HepG2 (cell line): ENCODE measurements around the gene GPSM1. TPM values are rescaled to one million over a fixed set of nuclear protein-coding genes. Genes with fewer than 3 reads are reported as not detected.

Experiments
- GABPA ChIP-seq, 2 experiments: IDR thresholded peaks; 2 replicates each; pipeline ENCODE4 v1.6.1; 2011 to 2016; ENCODE audit warnings: low read depth in 2 of 2, low read length in 1 of 2, missing biosample characterization in 1 of 2, missing genetic modification characterization in 1 of 2
- SIN3A ChIP-seq: IDR thresholded peaks from 2 replicates; pipeline ENCODE4 v1.6.1; 2011; ENCODE audit warnings: low read depth, mild to moderate bottlenecking, control low read depth, low read length, borderline replicate concordance
- ZBTB37 ChIP-seq: sonication (generic); formaldehyde crosslinking; IDR thresholded peaks from 2 replicates; pipeline ENCODE4 v1.4.0; 2020; ENCODE audit warnings: mild to moderate bottlenecking, missing genetic modification reagents
- ZMYM4 ChIP-seq: sonication (generic); formaldehyde crosslinking; IDR thresholded peaks from 2 replicates; pipeline ENCODE4 v1.8.1; 2023; ENCODE audit warnings: mild to moderate bottlenecking, missing genetic modification reagents
- ZNF335 ChIP-seq: sonication (generic); formaldehyde crosslinking; IDR thresholded peaks from 2 replicates; pipeline ENCODE4 v1.4.0; 2020; ENCODE audit warnings: missing genetic modification reagents
- ZNF605 ChIP-seq: sonication (generic); formaldehyde crosslinking; IDR thresholded peaks from 2 replicates; pipeline ENCODE4 v1.8.0; 2022; ENCODE audit warnings: mild to moderate bottlenecking, missing genetic modification reagents
- ZNF609 ChIP-seq: sonication (generic); formaldehyde crosslinking; IDR thresholded peaks from 2 replicates; pipeline ENCODE4 v1.4.0; 2020; ENCODE audit warnings: mild to moderate bottlenecking, missing genetic modification reagents, borderline replicate concordance
- ZNF841 ChIP-seq: sonication (generic); formaldehyde crosslinking; IDR thresholded peaks from 2 replicates; pipeline ENCODE4 v1.8.1; 2023; ENCODE audit warnings: missing genetic modification reagents, borderline replicate concordance
- polyA plus RNA-seq, 8 experiments: library from polyadenylated mRNA; depleted of rRNA in 3 of 8; stranded (reverse) in 7 of 8; unstranded in 1 of 8; fragments of >200 nt; fragmentation: Illumina TruSeq in 4 of 8; extraction: Trizol in 4 of 8; gene quantifications; 2 replicates each; pipeline versions ENCODE4 v1.2.1 to v1.2.3, GENCODE V29; 2011 to 2016; ENCODE audit warnings: low read depth in 4 of 8, missing spikeins in 1 of 8, mixed read lengths in 1 of 8; ENCODE audit not compliant: insufficient read depth in 1 of 8
- total RNA-seq, 5 experiments: library from RNA; depleted of rRNA; stranded (reverse); fragments of >200 nt; fragmentation: Illumina TruSeq; extraction: Trizol; gene quantifications; 2 replicates each; pipeline ENCODE4 v1.2.3, GENCODE V29; 2016; ENCODE audit warnings: low read depth in 1 of 5
- TF ChIP-seq, protein P1 (sequence below): sonication (generic); formaldehyde crosslinking; IDR thresholded peaks from 2 replicates; pipeline ENCODE4 v1.8.1; 2023; ENCODE audit warnings: missing genetic modification reagents, mild to moderate bottlenecking, borderline replicate concordance
- TF ChIP-seq, protein P2 (sequence below): sonication (generic); formaldehyde crosslinking; IDR thresholded peaks from 2 replicates; pipeline ENCODE4 v1.4.0; 2020; ENCODE audit warnings: low read depth, missing genetic modification reagents
- TF ChIP-seq, protein P3 (sequence below): sonication (generic); formaldehyde crosslinking; IDR thresholded peaks from 2 replicates; pipeline ENCODE4 v1.4.0; 2020; ENCODE audit warnings: missing genetic modification reagents
- TF ChIP-seq, protein P4 (sequence below): sonication (generic); formaldehyde crosslinking; IDR thresholded peaks from 2 replicates; pipeline ENCODE4 v1.4.0; 2020; ENCODE audit warnings: low read depth, mild to moderate bottlenecking, missing genetic modification reagents

The GPSM1 gene
- total and polyA plus RNA-seq, 2 of the 13 experiments (the other 11 are each of a cell fraction or from before 2014, with no cell fraction given) = 1.0 to 2.4 TPM

- peak; percentile 22; the same call in 1 of the 2 replicates for TF ChIP-seq ZNF609
- no peak for TF ChIP-seq ZNF335 (CRISPR knock-in tag)
- TF ChIP-seq ZNF605 (CRISPR knock-in tag) = no peak
- TF ChIP-seq ZNF841 (CRISPR knock-in tag) = no peak
- TF ChIP-seq, protein P1, sequence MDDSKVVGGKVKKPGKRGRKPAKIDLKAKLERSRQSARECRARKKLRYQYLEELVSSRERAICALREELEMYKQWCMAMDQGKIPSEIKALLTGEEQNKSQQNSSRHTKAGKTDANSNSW (CRISPR knock-in tag) = no peak
- 0 out of 2 replicates have a peak, but pooled peaks have one; percentile 43 for TF ChIP-seq ZBTB37 (CRISPR knock-in tag)
- TF ChIP-seq, protein P2, sequence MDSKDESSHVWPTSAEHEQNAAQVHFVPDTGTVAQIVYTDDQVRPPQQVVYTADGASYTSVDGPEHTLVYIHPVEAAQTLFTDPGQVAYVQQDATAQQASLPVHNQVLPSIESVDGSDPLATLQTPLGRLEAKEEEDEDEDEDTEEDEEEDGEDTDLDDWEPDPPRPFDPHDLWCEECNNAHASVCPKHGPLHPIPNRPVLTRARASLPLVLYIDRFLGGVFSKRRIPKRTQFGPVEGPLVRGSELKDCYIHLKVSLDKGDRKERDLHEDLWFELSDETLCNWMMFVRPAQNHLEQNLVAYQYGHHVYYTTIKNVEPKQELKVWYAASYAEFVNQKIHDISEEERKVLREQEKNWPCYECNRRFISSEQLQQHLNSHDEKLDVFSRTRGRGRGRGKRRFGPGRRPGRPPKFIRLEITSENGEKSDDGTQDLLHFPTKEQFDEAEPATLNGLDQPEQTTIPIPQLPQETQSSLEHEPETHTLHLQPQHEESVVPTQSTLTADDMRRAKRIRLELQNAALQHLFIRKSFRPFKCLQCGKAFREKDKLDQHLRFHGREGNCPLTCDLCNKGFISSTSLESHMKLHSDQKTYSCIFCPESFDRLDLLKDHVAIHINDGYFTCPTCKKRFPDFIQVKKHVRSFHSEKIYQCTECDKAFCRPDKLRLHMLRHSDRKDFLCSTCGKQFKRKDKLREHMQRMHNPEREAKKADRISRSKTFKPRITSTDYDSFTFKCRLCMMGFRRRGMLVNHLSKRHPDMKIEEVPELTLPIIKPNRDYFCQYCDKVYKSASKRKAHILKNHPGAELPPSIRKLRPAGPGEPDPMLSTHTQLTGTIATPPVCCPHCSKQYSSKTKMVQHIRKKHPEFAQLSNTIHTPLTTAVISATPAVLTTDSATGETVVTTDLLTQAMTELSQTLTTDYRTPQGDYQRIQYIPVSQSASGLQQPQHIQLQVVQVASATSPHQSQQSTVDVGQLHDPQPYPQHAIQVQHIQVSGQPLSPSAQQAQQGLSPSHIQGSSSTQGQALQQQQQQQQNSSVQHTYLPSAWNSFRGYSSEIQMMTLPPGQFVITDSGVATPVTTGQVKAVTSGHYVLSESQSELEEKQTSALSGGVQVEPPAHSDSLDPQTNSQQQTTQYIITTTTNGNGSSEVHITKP (CRISPR knock-in tag) = no peak
- no peak for TF ChIP-seq GABPA (IDR thresholded peaks at IDR 0.05; ENCODE audit: low read depth, low read length)
- 0 out of 2 replicates have a peak, but pooled peaks have one; percentile 23 for TF ChIP-seq GABPA (CRISPR knock-in tag; IDR thresholded peaks at IDR 0.05; ENCODE audit: low read depth)
- TF ChIP-seq SIN3A = peak; percentile 90; the same call in 1 of the 2 replicates
- TF ChIP-seq, protein P3, sequence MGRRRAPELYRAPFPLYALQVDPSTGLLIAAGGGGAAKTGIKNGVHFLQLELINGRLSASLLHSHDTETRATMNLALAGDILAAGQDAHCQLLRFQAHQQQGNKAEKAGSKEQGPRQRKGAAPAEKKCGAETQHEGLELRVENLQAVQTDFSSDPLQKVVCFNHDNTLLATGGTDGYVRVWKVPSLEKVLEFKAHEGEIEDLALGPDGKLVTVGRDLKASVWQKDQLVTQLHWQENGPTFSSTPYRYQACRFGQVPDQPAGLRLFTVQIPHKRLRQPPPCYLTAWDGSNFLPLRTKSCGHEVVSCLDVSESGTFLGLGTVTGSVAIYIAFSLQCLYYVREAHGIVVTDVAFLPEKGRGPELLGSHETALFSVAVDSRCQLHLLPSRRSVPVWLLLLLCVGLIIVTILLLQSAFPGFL (CRISPR knock-in tag) = no peak
- TF ChIP-seq, protein P4, sequence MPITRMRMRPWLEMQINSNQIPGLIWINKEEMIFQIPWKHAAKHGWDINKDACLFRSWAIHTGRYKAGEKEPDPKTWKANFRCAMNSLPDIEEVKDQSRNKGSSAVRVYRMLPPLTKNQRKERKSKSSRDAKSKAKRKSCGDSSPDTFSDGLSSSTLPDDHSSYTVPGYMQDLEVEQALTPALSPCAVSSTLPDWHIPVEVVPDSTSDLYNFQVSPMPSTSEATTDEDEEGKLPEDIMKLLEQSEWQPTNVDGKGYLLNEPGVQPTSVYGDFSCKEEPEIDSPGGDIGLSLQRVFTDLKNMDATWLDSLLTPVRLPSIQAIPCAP (CRISPR knock-in tag) = no peak
- TF ChIP-seq ZMYM4 (CRISPR knock-in tag) = no peak
These were observed 30.2 kb upstream of the GPSM1 start (continued) for GRCh38 chr9:136297016-136297691.
